ENCODE data around the gene CAPRIN1.
"Not testable (repeated sequence)": the region's sequence is repeated elsewhere in the genome, so short reads cannot be mapped to it uniquely, and the experiment has no call there.

Gene CAPRIN1

GRCh38 chr11:34063061-34063795 is 11.7 kb downstream of the CAPRIN1 start:
- DNase-seq = peak in 1 of 2 experiments; percentile 30
- TF ChIP-seq POLR2A (IDR thresholded peaks at IDR 0.05; ENCODE audit: low read length) = no peak
- TF ChIP-seq GATA1 (IDR thresholded peaks at IDR 0.05; ENCODE audit: low read depth, low read length) = no peak

GRCh38 chr11:34064291-34064690 is 12.8 kb downstream of the CAPRIN1 start:
- peak; percentile 30 to 71 for DNase-seq
- TF ChIP-seq POLR2A (IDR thresholded peaks at IDR 0.05; ENCODE audit: low read length) = no peak
- no peak for TF ChIP-seq GATA1 (IDR thresholded peaks at IDR 0.05; ENCODE audit: low read depth, low read length)

DNA sequence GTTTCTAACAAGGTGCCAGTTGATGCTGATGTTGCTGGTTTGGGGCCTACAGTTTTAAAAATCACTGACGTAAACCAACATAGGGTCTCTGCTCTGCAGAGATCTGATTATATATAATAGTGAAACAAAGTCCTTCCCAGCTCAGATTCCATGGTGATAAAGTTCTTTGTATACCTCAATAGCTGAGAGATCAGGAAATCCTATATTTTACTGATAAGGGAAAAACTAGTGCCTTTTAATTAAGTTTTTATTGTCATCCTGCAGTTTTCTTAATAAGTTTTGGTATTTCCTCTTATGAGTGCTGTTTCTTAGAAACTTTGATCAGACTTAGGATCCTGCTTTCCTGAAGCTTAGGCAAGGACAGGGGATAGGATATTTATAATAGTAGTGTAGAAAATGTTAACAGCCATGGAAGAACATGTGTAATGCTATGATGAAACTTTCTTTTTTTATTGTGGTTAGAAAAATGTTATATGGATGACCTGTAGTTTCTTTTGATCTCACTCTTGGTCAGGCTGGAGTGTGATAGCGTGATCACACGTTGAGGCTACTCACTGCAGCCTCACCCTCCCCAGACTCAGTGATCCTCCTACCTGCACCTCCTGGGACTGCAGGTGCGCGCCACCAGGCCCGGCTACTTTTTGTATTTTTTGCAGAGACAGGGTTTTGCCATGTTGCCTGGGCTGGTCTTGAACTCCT is 14.1 kb downstream of the CAPRIN1 start:
- DNase-seq = no peak
- TF ChIP-seq GATA1 (IDR thresholded peaks at IDR 0.05; ENCODE audit: low read depth, low read length) (no peak), POLR2A (IDR thresholded peaks at IDR 0.05; ENCODE audit: low read length) (no peak)

- not testable (repeated sequence) for DNase-seq
Observed at GRCh38 chr11:34066766-34067165, 15.2 kb downstream of the CAPRIN1 start.

- TF ChIP-seq POLR2A (IDR thresholded peaks at IDR 0.05; ENCODE audit: low read length) (no peak), GATA1 (IDR thresholded peaks at IDR 0.05; ENCODE audit: low read depth, low read length) (no peak)
- DNase-seq = no peak
Observed at GRCh38 chr11:34067383-34068065, 16.0 kb downstream of the CAPRIN1 start.

GRCh38 chr11:34068111-34068510 is 16.6 kb downstream of the CAPRIN1 start:
- DNase-seq = peak in 1 of 2 experiments; percentile 30
- TF ChIP-seq POLR2A (IDR thresholded peaks at IDR 0.05; ENCODE audit: low read length) (no peak), GATA1 (IDR thresholded peaks at IDR 0.05; ENCODE audit: low read depth, low read length) (no peak)

DNA sequence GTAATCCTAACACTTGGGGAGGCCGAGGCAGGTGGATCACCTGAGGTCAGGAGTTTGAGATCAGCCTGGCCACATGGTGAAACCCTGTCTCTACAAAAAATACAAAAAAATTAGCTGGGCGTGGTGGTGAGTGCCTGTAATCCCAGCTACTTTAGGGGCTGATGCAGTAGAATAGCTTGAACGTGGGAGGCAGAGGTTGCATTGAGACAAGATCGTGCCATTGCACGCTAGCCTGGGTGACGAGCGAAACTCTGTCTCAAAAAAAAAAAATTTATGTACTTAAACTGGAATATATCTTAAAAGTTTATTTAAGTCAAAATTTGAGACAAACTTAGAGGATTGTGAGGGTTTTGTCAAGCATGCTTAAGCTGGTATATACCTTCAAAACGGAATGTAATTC is 19.8 kb downstream of the CAPRIN1 start:
- not testable (repeated sequence) for DNase-seq

GRCh38 chr11:34072041-34072440 is 20.5 kb downstream of the CAPRIN1 start:
- DNase-seq = no peak
- no peak for TF ChIP-seq GATA1 (IDR thresholded peaks at IDR 0.05; ENCODE audit: low read depth, low read length)
- no peak for TF ChIP-seq POLR2A (IDR thresholded peaks at IDR 0.05; ENCODE audit: low read length)

GRCh38 chr11:34072832-34073231 is 21.3 kb downstream of the CAPRIN1 start:
- TF ChIP-seq POLR2A (IDR thresholded peaks at IDR 0.05; ENCODE audit: low read length) = no peak
- no peak for TF ChIP-seq GATA1 (IDR thresholded peaks at IDR 0.05; ENCODE audit: low read depth, low read length)
- DNase-seq = no peak

DNA sequence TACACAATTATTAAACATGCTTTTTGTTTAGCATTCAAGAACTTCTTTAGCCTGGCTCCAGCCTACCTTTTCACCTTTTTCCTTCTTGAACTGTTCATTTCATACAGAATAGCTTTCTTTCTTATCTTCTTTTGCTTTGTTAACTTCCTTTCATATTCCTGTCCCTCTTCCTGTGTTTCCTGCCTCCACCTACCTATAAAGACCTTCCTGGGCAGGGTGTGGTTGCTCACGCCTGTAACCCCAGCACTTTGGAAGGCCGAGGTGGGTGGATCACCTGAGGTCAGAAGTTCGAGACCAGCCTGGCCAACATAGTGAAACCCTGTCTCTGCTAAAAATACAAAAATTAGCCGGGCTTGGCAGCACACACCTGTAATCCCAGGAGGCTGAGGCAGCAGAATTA is 22.9 kb downstream of the CAPRIN1 start:
- no peak for TF ChIP-seq GATA1 (IDR thresholded peaks at IDR 0.05; ENCODE audit: low read depth, low read length)
- TF ChIP-seq POLR2A (IDR thresholded peaks at IDR 0.05; ENCODE audit: low read length) = no peak
- DNase-seq = no peak

DNA sequence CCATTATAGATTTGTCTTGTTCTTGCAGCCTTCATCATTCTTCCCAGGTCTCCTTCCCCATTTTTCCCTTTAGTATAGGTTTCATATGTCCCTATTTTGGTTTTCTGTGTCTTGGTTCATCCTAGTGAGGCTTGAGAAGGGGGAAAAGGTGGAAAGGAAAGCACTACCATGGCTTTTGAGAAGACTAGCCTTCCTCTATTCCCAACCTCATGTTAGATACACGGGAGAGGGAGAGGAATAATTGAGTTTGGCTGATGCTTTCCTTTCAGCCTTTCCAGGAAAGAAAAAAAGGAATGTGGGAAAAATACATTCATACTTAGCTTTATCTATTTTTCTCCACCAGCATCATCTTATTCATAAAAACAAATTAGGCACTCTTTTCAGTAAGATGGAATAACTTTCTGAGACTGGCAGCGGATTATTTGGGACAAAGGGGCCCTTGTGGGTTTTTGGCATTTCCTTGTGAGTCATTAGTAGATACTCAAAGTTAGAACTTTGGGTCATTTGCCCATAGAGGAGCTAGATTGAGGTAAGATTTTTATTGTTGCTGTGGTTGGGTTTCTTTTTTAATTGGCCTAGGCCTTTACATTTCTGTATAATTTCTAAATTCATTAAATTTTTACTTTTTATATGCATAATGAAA is 23.8 kb downstream of the CAPRIN1 start:
- TF ChIP-seq GATA1 (IDR thresholded peaks at IDR 0.05; ENCODE audit: low read depth, low read length) (no peak), POLR2A (IDR thresholded peaks at IDR 0.05; ENCODE audit: low read length) (no peak)
- no peak for DNase-seq

- DNase-seq = no peak
- TF ChIP-seq GATA1 (IDR thresholded peaks at IDR 0.05; ENCODE audit: low read depth, low read length) = no peak
- no peak for TF ChIP-seq POLR2A (IDR thresholded peaks at IDR 0.05; ENCODE audit: low read length)
Observed at GRCh38 chr11:34080609-34081008, 29.1 kb downstream of the CAPRIN1 start.

- DNase-seq = no peak
- TF ChIP-seq GATA1 (IDR thresholded peaks at IDR 0.05; ENCODE audit: low read depth, low read length) (no peak), POLR2A (IDR thresholded peaks at IDR 0.05; ENCODE audit: low read length) (no peak)
Observed at GRCh38 chr11:34084637-34085036, 33.1 kb downstream of the CAPRIN1 start.

- DNase-seq = no peak
- TF ChIP-seq GATA1 (IDR thresholded peaks at IDR 0.05; ENCODE audit: low read depth, low read length) (no peak), POLR2A (IDR thresholded peaks at IDR 0.05; ENCODE audit: low read length) (no peak)
Observed at GRCh38 chr11:34086554-34087283, 35.2 kb downstream of the CAPRIN1 start.

Measured in erythroblast (primary cell).